DMS53 treated with DMSO at 0.1 percent for 48 hours (cell line): Measurements from ENCODE around the gene RXRG.

Source experiments
- DNase-seq: peaks from one replicate; lab custom pipeline; 2025; ENCODE audit not compliant: unreplicated experiment; lab: John Stamatoyannopoulos, UW

RXRG gene

DNA sequence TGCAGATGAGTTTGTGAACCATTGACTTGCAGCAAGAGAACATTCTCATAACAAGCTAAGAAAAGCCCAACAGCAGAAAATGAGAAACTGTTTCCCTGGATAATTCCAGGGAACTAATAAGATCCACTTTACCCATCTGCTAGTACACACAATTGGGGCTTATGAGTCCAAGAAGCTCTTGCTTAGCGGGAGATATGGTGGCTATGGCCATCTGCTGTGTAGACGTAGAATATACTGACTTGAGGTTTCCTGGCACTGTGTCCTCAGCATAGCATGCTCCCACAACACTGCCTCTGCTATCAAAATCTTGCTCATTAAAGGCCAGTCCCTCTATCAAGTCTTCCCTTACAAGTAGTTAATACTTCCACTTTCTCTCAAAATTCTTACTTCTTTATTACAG is 6.8 kb upstream of the RXRG start:
- no peak for DNase-seq

DNA sequence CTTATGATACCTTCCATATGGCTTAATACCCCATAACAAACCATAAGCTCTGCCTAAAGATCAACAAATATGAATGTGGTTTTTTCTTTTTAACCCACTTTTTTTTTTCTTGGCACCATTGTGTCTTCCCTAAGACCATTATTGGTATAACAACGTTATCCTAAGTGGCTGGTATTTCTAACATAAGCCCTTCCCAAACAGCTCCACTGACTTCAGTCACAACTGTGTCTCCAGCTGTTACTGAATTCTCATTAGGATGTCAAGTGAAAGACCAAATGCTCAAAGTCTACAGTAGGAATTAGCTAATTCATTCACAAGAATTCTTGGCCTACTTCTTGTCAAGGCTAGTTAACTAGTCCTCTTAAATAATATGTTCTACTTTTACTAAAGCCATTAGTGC is 4.2 kb upstream of the RXRG start:
- no peak for DNase-seq

DNA sequence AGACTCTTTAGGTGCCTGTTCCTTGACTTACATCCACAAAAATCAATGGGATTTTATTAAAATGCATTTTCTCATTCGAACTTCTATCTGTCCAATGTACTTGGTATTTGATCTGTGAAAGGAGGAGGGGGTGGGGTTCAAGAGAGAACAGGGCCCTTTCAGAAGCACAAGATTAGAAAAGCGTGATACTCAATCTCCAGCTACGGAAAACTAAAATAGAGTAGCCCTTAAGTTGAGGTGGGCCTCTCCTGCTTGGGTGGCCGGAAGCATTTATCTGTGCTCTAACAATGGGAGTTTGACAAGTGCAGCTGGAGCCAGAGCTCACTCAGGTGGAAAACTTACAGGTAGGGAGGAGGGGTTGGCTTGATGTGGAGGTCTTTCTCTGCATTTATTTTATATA is 462 bp upstream of the RXRG start:
- no peak for DNase-seq

DNA sequence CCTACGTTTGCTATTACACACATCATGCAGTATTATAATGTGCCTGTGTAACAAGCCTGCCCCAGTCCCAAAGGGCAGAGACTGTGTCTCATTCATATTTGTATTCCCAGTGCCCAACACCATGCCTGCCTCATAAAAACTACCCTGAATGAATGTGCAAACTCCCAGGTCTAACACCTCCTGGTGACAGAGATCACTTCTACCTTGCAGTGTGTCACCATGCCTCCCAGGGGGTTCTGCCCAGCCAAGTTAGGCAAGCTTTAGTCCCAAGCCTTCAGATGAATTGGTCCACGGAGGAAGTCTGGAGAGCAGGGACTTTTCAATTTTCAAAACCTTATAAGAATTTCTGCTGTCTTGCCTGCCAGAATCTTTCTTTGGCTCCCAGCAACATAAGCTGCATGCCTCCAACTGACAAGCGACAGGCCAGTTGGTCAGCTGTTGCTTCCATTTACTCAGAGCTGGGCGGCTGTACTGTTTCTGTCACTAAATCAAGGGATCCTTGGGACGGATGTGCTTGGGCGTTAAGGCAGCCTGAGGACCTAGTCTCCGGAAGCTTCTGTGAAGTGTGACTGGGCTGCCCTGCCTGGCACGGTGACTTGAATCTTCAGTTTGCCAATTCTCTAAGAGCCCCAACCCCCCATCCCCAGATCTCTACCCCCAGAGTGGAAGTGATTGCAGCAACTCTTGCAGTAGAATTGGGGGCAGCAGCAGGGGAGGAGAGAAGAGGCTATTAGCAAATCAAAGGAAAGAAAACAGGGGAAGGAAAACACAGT is 1.2 kb downstream of the RXRG start:
- no peak for DNase-seq

DNA sequence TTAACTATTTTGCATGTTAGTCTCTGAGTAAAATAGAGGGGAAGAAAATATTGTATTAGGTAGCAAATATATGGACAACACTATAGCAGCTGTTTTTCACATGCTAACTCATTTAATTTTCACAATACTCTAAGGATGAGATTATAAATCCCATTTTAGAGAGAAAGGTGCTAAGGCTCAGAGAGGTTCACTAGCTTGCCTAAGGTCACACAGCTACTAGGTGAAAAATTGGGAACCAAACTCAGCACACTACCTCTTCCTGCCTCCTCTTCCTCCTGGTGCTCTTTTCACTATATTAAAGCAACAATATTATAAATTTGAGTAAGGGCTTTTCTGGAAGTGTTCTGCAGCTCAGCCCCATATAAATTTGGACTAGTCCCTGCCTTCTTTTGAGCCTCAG is 2.3 kb downstream of the RXRG start:
- DNase-seq: no peak

DNA sequence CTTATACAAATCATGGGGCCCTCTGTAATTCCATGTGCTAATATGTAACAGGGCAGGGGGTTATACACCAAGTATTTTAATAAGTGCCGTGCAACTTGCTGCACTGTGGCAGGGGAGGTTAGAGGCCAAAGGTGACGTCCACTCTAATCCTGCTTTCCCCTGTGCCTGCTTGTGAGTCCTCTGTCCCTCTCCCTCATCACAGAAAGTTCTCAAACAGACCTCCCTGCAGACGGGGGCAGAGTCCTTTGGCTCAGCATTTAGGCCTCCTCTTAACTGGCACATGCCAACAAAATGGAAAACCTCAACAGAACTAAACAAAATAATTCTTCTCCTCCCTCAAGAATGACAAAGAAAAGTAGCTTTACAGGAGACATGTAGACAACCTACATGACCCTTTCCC is 2.9 kb downstream of the RXRG start:
- DNase-seq: no peak

DNA sequence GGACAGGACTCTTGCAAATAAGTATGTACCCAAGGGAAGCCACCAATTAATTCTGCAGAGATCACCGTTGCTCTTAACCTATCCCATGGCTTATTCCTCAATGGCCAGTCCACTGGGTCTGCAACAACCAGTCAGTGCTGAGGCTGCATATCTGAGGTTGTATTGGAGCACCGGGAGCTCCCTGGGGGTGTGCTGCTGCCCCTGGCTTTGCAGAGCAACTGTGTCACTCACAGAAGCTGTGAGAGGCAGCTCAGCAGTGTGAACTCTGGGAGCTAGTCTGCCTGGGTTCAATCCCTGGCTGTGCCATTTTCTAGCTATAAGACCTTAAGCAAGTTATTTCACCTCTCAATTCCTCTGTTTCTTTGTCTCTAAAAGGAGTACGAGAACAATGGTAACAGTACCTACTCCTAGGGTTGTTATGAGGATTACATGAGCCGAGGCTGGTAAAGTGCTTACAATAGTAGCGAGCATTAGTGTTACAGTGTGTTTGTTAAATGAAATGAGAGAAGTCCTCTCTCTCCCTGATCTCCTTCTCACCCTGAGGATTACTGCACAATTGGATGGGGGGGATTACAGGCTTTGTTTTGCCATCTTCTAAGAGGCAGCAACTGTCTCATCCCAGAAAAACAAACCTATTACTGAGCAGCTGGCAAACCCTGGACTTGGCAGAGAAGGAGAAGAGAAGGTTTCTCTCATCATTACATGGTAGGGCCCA is 3.6 kb downstream of the RXRG start:
- DNase-seq: no peak

DNA sequence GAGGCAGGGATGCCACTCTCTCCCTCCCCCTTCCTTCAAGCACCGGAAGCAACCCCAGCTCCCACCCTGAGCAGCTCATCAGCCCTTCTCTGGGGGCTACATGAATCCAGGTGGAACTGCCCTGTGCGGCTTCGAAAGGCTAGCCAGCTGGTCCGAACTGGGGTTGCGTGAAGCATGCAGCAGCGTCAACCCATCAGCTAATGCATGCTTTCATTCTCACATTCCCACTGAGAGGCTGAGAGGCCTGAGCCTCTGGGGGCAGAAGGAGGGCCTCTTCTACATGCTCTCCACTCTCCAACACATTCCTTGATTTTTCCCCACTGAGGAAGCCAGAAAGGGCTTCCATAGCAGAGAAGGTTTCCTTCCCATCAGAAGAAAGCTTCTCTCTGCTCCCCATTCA is 5.6 kb downstream of the RXRG start:
- DNase-seq: no peak

DNA sequence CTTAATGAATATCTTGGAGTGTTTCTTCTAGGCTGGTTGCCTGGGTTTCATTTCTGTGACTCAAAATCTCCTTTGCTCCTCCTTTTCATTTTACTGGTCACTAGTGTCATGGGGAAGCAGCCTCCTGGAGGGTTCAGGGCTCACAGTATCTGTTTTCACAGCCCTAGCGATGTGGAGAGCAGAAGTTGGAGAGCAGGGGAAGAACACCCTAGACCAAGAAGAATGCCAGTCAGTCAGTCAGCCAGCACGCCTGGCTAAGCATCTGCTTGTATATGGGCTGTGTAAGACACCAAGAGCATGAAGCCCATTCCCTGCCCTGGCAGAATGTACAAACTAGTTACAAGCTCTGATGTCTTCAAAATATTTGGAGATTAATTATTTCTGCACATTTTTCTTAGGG is 7.9 kb downstream of the RXRG start:
- no peak for DNase-seq

DNA sequence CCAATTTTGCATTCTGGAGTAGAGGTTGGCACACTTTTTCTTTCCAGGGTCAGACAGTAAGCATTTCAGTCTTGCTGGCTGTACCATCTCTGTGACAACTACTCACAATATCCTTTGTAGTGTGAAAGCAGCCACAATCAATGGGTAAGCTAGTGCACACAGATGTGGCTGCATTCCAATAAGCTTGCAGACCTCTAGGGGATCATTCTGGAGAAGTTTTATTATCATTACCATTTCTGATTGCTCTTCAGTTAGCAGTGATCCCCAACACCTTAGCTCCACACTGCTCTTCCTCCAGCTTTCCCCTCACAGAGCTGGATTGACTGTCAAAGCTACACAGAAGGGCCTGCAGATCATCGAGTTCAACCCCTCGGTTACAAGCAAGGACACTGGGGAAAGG is 9.1 kb downstream of the RXRG start:
- DNase-seq: no peak

DNA sequence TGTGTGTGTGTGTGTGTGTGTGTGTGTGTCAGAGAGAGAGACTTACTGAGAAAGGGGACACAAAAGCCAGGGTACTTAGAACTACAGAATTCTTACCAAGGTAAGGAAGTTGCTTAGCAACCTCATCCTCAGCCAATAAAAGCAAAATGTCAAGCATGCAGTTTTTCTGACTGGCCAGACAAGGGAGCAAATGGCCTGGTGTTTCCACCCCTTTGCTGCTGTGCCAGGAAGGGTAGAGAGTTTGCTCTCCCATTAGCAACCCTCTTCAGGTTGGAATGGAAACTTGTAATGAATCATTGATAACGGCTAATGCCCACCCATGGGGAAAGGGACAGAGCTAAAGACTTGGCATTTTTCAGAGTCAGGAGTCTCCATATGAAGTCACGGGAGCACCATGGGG is 10.6 kb downstream of the RXRG start:
- DNase-seq: no peak

DNA sequence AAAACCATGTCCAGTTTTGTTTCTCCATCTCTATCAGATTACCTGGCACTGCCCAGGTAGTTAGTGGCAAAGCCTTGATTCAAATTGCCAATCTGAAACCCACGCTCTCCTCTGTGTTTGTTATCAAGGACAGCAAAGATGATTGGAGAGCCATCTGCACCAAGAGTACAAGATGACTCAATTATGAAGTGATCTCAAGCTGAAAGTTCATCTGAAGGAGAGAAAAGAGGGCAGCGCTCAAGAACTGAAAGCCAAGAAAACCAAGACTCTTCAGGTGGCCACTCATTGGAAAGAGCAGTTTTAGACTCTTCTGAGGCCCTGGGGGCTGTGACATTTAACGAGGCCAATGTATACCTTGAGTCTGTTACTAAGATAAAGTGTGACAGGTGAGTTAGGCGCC is 13.8 kb downstream of the RXRG start:
- no peak for DNase-seq

DNA sequence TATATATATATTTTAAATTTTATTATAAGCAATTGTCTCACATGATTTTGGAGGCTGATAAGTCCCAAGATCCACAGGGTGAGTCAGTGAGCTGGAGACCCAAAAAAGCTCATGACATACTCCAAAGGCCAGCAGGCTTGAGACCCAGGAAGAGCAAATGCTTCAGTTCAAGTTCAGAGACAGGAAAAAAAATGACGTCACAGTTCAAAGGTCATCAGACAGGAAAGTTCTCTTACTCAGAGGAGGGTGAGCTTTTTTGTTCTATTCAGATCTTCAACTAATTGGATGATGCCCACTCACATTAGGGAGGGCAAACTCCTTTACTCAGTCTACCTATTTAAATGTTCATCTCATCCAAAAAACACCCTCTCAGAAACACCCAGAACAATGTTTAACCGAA is 18.2 kb downstream of the RXRG start:
- no peak for DNase-seq

DNA sequence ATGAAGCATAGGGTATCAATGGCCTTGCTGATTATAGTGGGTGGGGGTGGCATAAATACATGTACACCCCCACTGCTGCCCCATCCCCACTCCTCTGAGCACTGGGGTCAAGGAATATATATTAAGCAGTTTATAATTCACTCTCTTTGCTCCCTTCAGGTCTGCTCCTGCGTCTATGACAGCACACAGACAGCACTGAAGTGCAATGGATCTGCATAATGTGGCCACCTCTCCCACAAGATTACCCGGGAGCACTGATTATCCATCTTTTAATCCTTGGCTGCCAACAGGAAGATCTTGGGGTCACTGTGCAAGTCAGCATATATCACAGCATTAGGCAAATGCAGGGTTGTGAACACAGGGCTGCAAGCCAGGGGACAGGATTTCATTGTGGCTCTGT is 19.3 kb downstream of the RXRG start:
- no peak for DNase-seq

DNA sequence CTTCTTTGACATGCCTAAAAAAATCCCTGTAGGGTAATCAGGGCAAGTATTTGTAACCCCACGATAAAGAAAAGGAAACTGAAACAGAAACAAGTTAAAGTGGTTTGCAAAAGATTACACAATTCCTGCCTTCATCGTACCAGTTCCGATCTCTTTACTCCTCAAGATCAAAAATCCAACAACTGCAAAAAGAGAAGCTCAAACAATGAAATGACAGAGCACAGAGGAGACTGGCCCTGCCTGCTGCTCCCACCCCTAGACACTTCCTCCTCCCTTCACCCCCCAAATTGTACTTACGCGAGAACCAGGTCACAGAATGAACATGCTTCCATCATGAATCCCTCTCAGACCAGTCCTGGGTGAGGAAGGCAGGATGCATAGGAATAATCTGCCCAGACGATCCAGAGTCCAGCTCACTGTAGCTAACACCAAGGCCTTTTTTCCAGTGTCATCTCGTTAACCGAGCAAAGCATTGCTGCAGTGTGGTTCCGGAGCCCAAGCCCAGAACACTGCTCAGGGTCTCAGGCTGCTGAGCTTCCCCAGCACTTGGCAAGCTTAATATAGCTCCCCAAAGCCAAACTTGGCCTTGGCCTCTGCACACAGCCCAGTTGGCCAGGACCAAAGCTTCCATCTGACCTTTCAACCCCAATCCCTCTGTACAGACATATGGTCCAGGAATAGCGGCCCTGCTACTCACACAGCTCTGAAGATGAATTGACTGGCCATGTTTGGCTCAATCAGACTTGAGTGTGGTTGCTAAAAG is 20.3 kb downstream of the RXRG start:
- no peak for DNase-seq

DNA sequence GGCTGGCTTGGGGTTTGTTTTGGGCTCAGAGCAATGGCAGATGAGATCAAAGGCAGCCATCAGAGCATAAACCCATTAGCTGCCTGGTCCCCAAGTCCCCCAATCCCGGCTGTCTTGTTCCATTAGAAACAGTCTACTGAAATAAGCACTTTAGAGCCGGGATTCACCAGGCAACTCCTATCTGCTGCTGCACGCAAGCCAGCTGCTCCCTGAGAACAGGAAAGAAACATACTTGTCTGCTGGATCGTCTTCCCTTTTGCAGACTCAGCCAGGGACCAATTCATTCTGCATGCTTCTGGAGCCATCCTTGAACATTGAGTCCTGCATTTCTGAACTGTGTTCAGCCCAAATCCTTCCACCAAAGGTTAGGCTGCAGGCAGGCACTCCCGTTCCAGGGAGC is 21.8 kb downstream of the RXRG start:
- DNase-seq: no peak

DNA sequence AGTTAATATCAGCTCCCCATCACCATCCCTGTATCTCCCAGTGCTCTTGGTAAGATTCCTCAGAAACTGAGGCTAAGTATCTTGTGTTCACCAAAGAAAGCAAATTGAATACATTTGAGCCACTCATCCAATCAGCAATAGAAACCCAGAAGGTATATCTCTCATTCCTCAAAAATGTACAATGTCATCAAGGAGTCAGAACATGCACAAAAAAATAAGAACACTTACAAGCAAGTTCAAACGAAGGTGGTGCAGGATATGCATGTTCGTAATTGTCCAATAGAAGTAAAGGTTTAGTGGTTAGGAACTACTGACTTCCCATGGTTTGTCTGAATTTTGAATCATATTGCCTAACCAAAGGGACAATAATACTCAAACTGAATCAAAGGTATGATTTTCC is 24.3 kb downstream of the RXRG start:
- no peak for DNase-seq

DNA sequence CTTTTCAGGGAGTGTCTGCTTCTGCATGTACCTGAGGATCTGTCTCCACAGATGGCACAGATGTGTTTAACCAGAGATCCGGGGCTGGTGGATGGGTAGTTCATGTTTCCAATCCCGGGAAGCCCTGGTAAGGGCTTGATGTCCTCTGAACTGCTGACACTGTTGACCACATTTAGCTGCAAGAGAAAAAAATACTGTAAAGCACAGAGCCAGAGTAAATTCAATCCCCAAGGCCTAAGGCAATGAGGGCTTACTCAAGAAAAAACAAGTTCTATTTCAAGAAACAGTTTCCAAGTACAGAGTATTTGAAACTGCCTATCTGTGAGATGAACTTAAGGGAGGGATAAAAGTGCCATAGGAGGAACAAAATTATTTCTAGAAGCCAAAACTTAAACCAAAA is 25.1 kb downstream of the RXRG start:
- no peak for DNase-seq

DNA sequence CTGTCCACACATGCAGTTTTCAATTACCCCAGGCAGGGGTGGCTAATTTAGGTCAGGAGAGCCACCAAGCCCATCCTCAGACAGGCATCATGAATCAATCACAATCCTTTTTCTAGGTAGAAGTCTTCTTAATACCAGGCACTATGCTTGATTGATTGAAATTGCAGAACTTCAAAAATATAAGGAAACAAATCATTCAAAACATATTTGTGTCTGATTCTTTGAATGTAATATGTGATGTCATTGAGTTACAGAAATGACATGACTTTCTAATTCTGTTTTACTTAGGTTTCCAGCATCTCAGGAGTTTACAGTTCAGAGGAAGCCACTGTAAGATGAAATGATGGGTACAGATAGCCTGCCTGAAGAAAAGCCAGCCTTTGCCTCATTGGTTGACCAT is 26.7 kb downstream of the RXRG start:
- no peak for DNase-seq

DNA sequence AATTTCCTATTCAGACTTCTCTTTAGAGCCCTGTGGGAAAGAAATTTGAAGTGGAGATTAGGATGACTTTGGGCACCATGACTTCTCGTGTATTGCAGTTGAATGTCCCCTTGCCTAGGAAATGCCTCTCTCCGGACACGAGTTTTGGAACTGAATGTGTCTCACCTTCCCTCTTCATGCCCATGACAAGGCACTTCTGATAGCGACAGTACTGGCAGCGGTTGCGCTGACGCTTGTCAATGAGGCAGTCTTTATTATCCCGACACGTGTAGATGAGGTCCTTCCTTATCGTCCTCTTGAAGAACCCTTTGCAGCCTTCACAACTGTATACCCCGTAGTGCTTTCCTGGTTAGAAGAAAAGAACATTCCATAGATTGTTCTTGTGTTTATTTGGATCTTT is 28.1 kb downstream of the RXRG start:
- DNase-seq: no peak

DNA sequence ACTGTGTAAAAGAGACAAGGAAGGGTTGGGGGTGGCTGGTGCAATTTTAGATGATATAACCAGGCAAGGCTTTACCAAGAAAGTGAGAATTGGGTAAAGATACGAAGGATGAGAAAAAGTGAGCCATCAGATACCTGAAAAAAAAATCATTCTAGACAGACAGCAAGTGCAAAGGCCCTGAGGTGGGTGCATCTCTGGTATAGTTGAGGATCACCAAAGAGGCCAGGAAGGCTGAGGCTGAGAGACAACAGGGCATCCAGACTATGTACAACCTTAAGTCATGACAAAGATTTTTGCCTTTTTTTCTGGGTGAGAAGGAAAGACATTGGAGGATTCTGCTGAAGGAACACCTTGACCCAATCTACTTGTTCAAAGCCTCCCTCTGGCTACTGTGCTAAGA is 29.9 kb downstream of the RXRG start:
- no peak for DNase-seq

DNA sequence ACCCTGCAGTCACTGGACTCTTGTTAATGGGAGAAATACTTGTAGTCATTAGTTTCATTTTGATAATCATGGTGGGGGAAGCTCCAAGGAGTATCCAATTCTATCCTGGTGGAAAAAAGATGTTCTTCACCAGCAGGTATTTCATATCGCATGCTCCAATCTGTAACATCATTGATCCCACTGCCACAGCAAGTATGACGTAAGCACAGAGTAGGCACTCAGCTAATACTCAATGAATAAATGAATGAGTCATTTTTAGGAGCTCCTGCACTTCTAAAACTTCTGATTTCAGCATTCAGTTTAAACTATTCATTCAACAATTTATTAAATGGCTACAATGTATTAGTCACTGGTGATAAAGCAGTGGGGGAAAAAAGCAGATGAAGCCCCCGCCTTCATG is 30.3 kb downstream of the RXRG start:
- DNase-seq: no peak
